T1000 (cell line): ENCODE data around the gene ISLR2.

Experiments used
- DNase-seq: peaks from one replicate; lab custom pipeline; 2025; ENCODE audit warnings: mixed read lengths; lab: John Stamatoyannopoulos, UW

ISLR2 gene

DNA sequence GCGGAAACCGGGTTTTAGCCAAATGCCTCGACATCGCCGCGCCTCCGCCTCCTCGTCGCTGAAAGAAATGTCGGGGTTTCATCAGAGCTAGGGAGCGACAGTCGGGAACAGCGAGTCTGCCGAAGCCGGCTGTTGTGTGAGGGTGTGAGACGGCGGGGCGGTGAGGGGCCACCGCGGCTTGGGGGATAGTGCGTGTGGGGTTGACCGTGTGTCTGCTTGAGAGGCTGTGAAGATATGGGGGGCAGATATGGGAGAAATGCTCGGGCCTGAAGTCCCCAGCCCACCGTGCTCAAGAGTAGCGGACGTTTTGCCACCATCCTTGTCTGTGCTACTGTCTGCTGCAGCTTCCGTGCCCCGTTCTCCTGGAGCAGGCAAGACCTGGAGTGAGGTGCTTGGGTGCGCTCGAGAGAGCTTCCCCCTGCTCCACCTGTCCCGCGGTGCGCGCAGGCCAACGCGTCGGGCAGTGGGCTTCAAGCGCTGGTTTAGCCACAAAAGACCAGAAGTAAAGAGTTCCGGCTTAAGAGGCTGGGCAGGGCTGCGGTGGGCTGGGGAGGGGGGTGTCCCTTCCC, 716 bp upstream of the ISLR2 start:
- DNase-seq, result no peak

DNA sequence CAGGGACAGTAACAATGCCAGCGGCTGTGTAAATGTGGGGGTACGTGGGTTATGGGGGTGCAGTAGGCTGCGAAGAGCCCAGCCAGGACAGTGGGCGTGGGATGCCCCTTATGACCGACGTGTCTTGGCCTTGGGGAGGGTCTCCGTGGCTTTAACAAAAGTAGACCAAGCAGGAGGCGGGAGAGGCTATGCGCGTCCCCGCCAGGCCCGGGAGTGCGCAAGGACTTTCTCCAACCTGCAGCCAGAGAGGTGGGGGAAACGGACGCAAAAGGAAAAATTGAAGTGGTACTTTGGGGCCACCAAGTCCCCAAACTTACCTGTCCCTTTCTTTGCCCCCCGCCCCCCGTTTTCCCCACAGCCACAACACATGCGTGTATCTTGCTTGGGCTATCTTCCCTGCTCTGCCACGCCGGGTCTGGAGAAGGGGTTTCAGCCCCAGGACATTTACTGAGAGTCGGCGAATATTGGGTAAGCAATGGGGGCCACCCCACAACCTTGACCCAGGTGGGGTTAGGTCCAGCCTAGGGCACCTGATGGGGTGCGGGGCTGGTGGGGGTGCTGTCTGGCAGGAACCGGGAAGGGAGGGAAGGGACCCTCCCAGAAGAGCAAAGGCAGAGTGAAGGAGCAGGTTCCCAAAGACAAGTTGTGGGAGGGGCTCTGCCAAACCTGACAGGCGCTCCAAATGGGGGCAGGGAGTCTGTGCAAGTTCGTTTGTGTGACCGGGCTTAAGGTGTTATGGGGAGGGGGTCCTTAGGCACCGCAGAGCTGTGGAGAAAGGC, 652 bp downstream of the ISLR2 start:
- no peak for DNase-seq

DNA sequence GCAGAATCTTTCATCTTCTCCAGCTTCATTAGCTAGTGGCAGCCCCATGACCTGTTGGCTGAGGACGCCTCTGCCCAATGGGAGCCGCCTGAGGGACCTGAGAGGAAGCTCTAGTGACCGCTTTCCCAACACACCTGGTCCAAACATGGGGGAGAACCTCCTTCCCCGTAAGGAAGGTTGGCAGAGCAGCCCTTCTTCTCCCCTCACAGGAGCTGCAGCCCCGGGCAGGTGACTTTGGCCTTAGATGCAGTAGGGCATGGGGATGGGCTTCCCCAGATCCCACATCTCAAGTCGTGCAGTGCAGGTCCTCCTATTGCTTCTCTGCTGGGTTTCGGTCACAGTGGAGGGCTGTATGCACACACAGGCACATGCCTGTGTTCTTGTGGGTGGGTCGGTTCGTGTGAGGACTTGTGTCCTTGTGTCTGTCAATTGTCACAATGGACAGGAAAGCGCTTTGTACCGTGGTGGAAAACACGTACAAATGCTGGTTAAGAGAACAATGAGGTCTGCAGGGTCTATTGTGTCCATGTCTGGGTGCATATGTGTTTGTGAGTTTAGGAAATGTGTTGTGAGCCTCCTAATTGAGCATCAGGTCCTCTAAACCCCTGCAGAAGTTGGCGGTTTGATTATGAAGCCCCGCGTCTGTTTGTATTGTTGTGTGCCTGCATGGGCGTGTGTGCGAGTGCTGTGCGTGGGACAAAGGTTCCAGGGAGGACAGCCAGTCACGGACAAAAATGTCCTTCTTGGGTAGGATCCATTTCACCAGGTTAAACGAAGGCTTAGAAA, 1.4 kb downstream of the ISLR2 start:
- no peak for DNase-seq

DNA sequence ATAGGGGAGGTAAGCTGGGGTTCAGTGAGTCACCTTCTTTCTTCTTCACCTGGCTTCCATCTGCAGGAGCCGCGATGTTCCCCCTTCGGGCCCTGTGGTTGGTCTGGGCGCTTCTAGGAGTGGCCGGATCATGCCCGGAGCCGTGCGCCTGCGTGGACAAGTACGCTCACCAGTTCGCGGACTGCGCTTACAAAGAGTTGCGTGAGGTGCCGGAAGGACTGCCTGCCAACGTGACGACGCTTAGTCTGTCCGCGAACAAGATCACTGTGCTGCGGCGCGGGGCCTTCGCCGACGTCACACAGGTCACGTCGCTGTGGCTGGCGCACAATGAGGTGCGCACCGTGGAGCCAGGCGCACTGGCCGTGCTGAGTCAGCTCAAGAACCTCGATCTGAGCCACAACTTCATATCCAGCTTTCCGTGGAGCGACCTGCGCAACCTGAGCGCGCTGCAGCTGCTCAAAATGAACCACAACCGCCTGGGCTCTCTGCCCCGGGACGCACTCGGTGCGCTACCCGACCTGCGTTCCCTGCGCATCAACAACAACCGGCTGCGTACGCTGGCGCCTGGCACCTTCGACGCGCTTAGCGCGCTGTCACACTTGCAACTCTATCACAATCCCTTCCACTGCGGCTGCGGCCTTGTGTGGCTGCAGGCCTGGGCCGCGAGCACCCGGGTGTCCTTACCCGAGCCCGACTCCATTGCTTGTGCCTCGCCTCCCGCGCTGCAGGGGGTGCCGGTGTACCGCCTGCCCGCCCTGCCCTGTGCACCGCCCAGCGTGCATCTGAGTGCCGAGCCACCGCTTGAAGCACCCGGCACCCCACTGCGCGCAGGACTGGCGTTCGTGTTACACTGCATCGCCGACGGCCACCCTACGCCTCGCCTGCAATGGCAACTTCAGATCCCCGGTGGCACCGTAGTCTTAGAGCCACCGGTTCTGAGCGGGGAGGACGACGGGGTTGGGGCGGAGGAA, 2.6 kb downstream of the ISLR2 start:
- no peak for DNase-seq

DNA sequence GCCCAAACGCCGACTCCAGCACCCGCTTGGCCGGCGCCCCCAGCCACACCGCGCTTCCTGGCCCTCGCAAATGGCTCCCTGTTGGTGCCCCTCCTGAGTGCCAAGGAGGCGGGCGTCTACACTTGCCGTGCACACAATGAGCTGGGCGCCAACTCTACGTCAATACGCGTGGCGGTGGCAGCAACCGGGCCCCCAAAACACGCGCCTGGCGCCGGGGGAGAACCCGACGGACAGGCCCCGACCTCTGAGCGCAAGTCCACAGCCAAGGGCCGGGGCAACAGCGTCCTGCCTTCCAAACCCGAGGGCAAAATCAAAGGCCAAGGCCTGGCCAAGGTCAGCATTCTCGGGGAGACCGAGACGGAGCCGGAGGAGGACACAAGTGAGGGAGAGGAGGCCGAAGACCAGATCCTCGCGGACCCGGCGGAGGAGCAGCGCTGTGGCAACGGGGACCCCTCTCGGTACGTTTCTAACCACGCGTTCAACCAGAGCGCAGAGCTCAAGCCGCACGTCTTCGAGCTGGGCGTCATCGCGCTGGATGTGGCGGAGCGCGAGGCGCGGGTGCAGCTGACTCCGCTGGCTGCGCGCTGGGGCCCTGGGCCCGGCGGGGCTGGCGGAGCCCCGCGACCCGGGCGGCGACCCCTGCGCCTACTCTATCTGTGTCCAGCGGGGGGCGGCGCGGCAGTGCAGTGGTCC, 3.5 kb downstream of the ISLR2 start:
- no peak for DNase-seq

DNA sequence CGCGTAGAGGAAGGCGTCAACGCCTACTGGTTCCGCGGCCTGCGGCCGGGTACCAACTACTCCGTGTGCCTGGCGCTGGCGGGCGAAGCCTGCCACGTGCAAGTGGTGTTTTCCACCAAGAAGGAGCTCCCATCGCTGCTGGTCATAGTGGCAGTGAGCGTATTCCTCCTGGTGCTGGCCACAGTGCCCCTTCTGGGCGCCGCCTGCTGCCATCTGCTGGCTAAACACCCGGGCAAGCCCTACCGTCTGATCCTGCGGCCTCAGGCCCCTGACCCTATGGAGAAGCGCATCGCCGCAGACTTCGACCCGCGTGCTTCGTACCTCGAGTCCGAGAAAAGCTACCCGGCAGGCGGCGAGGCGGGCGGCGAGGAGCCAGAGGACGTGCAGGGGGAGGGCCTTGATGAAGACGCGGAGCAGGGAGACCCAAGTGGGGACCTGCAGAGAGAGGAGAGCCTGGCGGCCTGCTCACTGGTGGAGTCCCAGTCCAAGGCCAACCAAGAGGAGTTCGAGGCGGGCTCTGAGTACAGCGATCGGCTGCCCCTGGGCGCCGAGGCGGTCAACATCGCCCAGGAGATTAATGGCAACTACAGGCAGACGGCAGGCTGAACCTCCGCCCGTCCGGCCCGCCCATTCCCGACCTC, 4.1 kb downstream of the ISLR2 start:
- DNase-seq, result no peak

DNA sequence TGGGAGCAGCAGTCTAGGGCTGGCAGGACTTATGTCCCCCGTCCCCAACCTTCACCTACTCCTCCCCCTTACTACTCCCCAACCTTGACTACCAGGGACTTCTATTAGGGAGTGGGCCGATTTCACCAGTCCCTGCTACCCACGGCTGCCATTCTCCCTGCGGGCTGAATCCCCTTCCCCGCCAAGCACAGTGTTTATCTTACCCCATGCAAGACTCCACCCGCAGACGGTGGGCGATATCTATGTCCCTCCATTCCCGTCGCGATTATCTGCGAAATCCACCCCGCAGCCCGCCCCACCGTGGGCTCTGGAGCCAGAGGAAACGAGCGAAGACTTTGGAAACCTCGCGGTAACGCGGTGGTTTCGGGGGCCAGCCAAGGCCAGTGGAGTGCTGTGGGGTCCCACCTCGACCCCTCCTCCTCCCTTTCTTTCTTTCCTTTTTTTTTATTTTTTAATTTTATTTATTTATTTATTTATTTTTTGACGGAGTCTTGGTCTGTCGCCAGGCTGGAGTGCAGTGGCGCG, 4.7 kb downstream of the ISLR2 start:
- no peak for DNase-seq

DNA sequence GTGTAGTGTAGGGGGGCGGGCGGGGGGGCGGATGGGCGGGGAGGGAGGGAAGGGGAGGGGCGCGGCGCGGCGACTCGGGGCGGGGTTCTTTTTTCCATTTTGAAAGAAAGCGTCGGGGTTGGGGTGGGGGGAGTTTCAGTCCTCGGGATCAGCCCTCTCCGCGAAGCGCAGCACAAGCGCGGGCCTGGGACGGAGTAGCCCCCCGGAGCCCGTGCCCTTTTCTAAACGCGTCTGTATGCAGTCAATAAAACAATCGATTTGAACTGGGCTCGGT, 6.1 kb downstream of the ISLR2 start:
- DNase-seq, result no peak

DNA sequence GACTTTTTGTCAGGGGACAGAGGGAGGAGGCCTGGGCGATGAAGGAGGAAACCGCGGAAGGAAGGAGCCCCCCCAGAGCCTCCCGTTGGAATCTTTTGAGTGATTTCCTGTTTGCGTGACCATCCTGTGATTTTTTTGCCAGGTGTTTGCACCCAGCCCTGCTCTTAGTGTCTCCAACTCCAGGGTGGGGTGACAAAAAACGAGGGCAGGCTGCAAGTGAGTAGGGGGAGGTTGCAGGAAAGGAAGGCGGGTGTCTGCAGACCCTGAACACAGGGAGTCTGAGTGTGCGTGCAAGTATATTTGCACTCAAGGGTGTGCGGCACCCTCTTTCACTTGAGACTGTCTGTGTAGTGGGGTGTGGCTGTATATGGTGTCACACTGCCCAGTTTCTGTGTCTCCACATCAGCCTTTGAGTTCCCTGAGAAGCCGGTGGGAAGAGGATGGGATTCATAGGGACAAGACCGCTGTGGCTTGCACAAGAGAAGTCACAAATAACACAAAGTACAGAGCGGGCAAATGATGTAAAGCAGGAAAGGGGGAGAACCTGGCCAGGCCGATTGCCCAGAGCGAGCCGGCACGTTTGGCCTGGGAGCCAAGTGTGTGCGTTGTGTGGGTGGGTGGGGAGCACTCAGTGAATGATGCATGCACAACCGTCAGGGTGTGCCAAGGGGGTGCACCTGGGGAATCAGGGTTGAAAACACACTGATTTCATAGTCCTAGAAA, 6.6 kb downstream of the ISLR2 start:
- DNase-seq, result no peak

DNA sequence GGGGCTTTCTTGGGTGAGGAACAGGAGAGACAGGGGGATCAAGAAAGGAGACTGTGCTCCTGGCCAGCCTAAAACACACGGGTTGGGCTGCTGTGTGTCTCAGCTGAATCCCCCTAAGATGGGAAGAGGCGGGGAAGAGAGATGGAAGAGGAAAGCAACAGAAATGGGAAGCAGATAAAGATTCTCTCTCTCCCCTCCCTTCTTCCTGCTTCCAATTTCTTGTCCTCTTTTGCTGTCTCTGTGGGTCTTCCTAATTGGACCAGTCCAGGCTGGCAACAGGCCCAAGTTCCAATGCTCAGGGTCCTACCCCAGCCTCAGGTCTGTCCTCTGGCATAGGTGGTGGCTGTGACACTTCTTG, 7.1 kb downstream of the ISLR2 start:
- DNase-seq, result no peak

DNA sequence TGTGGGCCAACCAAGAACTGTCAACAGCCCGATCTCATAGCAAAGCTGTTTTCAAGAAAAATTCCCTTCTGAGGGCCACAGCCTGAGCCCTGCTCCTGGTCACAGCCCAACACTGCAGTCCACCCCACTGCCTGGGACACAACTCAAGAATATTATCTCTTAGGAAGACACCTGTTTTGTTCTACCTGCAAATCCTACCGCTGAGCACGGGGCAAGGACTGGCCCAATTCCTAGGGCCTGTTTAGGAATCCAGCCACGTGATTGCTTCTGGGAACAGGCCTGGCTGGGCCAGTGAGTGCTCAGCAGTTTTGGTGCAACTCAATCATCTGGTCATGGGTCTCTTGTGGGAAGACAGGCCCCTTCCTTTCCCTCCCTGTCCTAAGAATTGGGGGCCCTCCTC, 8.3 kb downstream of the ISLR2 start:
- DNase-seq, result no peak

DNA sequence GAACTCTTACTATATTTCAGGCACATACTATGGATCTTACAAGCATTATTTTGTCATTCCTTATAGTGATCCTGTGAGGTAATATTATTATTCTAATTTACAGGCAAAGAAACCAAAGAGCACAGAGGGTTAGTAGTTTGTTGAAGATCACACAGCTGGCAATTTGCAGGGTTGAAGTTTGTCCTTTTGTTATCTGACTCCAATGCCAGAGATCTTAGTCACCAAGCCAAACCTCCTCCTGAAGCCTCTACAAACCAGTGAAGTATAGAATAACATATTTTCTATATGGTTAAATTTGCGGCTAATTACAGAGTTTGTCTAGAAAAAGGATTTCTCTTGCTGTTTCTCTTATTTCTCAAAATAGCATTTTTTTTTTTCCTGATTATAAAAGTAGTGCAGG, 11.2 kb downstream of the ISLR2 start:
- DNase-seq, result no peak

DNA sequence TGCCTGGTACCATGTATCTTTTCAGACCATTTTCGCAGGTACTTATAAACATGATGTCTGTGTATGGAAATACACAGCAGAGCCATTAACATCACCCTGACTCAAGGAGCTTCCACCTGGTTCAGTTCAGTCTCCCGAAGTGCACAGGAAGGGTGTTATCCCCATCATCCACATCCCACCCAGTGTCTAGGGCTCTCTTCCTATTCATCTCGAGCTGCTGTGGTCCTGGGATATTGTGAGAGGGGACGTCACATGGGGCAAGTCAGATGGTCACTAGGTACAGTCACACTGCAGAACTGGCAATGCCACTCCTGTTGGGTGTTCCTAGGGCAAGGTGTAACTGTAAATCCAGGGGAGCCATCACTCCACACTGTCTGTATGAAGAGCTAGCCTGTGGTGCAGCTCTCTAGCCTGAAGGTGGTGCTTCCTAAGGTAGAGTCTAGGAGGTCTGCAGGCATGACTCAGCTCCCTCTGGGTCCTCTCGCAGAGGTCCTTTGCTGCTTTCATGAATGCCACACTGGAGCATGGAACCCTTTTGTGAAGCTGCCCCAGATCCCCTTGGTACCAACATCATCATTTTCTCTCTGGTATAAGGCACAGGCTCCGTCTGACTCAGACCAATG, 13.9 kb downstream of the ISLR2 start:
- no peak for DNase-seq

DNA sequence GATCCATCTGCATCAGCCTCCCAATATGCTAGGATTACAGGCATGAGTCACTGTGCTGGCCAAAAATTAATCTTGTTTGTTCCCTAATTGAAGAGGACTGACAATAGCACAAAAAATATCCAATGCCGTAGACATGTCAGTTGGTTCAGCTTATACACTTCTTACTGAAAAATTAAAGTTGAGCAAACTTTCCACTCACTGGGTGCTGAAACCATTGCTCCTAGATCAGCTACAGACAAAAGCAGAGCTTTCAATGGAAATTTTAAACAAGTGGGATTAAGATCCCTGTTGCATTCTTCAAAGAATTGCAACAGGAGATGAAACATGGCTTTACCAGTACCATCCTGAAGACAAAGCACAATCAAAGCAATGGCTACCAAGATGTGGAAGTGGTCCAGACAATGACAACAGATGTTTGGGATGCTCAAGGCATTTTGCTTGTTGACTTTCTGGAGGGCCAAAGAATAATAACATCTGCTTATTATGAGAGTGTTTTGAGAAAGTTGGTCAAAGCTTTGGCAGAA, 16.0 kb downstream of the ISLR2 start:
- DNase-seq, result no peak

DNA sequence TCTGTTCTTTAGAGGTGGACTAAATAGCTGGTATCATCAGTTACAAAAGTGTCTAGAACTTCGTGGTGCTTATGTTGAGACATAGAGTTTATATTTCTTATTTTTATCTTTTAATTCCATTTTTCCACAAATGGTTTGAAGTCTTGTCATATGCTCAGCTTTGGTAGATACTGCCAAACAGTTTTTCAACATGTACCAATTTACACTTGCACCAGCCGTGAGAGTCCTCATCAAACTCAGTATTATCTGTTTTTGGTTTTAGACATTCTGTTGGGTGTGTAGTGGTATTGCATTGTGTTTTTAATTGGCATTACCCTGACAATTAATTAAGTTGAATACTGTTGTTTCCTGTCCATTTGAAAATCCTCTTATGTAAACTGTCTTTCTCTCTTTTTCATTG, 16.7 kb downstream of the ISLR2 start:
- DNase-seq, result no peak

DNA sequence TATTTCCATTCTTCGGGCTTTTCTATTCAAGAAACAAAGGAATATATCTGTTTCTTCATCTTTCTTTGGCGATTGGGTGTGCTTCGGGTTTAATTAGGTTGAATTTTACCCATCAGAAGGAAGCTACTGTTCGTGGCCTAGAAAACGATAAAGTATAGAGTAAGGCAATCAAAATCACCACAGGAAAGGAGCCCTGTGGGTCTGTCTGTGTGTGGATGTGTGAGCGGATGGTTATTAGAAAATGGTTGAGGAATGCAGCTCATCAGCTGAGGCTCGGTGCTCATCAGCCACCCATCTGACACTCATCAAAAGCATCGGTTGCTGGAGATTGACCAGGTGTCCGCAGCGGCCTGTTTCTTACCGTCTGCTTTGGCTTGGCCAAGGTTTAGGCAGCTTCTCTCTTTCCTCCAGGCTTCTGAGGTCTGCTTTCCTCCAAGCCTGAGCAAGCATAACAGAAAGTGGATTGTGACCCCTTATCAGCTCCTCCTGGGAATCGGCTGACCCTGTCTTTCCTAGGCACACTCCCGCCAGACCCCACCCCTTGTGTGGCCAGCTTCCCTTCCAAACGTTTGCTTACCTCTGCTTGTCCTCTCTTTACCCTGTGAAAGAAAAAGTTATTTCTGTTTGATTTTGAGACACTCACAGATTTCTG, 25.5 kb downstream of the ISLR2 start:
- DNase-seq, result no peak

DNA sequence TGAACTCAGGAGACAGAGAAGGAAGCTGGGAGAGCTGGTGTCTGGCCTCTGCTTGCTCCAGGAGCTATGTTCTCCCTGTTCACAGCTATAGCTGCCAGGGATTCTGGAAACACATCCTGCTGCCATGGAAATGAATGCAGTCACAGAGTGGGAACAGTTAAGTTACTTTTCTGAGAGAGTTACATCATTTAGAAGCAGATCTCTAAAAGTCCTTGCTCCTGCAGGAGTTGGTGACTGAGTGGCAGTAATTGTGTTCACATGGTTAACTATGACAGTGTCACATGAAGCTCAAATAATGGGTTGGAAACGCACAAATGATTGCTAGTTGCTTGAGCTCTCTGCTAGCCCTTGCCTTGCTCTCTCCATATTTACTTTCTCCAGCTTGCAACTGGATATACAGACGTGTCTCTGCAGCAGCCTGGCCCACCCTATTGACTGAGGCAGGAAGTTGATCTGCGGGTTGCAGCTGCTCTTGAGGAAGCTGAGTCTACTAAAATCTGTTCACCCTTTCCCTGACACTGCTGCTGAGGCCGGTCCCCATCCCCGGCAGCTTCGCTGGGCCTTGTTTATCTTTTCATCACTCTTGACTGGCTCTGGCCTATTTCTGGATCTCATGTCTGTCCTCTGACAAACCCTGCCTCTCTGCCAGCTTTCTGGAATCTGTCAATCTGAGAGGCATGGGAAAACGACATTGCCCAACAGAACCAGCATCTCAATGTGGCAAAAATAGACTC, 26.5 kb downstream of the ISLR2 start:
- DNase-seq, result no peak
